DOHH2 (cell line): ENCODE measurements around the gene PIP4K2A.

Experiments
- CTCF ChIP-seq: fragments of 200-600 bp; sonication (generic); IDR thresholded peaks from one replicate; pipeline ENCODE4 v1.5.1; 2014; ENCODE audit warnings: antibody characterized with exemption, mild to moderate bottlenecking, low read depth, low read length; ENCODE audit not compliant: poor library complexity, severe bottlenecking
- EZH2phosphoT487 ChIP-seq: fragments of 200-600 bp; sonication (generic); IDR thresholded peaks from 2 replicates; pipeline ENCODE4 v1.6.1; 2017; ENCODE audit warnings: borderline replicate concordance, mild to moderate bottlenecking, antibody characterized with exemption, low read length, moderate library complexity, mixed read lengths

- TF ChIP-seq CTCF (no peak), EZH2phosphoT487 (no peak)
These were observed 227.9 kb downstream of the PIP4K2A start for GRCh38 chr10:22486431-22486830.
